GM20000 (cell line): ENCODE results near the gene NOSTRIN.
"Not testable (repeated sequence)": the region's sequence is repeated elsewhere in the genome, so short reads cannot be mapped to it uniquely, and the experiment has no call there.

ENCODE experiments used
- DNase-seq: peaks from one replicate; pipeline ENCODE4 v3.0.0; 2012; ENCODE audit warnings: low spot score
- TF ChIP-seq, protein P1 (sequence below): IDR thresholded peaks from 2 replicates; pipeline ENCODE4 v1.5.1; 2012; ENCODE audit warnings: mild to moderate bottlenecking, control low read depth; ENCODE audit errors: extremely low read depth, missing control alignments

NOSTRIN gene

GRCh38 chr2:168874368-168875054 lies 72.1 kb downstream of the NOSTRIN start:
- DNase-seq = no peak

GRCh38 chr2:168882163-168882562 lies 79.7 kb downstream of the NOSTRIN start:
- DNase-seq = not testable (repeated sequence)

More at GRCh38 chr2:168874368-168875054, 72.1 kb downstream of the NOSTRIN start:
- TF ChIP-seq, protein P1, sequence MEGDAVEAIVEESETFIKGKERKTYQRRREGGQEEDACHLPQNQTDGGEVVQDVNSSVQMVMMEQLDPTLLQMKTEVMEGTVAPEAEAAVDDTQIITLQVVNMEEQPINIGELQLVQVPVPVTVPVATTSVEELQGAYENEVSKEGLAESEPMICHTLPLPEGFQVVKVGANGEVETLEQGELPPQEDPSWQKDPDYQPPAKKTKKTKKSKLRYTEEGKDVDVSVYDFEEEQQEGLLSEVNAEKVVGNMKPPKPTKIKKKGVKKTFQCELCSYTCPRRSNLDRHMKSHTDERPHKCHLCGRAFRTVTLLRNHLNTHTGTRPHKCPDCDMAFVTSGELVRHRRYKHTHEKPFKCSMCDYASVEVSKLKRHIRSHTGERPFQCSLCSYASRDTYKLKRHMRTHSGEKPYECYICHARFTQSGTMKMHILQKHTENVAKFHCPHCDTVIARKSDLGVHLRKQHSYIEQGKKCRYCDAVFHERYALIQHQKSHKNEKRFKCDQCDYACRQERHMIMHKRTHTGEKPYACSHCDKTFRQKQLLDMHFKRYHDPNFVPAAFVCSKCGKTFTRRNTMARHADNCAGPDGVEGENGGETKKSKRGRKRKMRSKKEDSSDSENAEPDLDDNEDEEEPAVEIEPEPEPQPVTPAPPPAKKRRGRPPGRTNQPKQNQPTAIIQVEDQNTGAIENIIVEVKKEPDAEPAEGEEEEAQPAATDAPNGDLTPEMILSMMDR = no peak

DNA sequence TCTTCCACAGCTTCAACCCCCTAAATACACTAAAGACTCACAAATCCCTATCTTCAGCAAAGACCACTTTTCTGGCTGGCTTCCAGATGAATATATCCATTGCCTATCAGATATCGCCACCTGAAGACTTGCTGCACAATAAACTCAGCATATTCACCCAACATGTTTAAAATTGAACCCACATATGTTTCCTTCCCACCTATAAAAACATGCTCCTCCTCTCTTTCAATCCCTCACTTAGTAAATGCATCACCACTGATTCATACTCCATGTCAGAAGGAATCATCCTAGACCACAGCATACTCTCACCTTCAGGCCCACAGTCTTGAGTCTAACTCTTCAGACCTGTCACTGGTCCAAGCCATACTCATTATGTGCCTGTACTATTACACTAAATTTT lies 82.5 kb downstream of the NOSTRIN start:
- TF ChIP-seq, protein P1 = no peak
- DNase-seq = no peak

GRCh38 chr2:168889635-168890005 lies 87.2 kb downstream of the NOSTRIN start:
- DNase-seq = no peak
- TF ChIP-seq, protein P1 = no peak

DNA sequence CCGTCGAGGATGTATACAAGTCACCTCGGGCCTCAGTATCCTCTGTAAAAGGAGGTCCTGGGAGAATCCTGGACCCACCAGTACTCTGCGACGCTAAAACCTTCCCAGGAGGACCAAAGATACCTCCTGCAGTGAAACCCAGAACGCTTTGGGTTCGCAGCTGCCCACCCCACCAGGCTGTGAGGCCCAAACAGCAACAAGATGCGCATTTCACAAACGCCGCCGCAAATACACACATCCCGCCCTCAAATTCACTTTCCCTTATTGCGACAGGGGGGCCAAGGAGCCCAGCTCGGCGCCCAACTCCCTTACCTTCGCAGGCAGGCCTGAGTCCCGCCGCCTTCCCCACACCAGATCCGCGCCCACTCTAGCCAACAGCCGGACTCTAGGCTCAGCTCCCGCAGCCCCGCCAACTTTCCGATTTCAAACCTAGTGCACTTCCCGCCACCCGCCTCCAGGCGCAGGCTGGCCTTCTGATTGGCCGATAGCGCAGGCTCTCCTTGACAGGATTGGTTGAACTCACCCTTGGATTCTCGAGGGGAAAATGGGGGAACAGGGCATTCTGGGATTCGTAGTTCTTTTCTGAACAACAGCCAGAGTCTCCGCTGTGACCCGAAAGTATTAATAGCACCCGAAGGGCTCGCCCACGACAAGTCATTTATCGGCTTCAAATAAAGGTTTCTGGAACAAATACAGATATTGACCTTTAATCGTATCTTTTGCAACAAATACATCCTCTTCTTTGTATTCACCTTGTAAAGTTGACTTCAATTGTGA lies 87.8 kb downstream of the NOSTRIN start, which contains the start of gene SPC25:
SPC25 (minus strand) TSS at position 425 of the 777 bp plus-strand sequence. CDS start 911 bp downstream, outside the sequence.
- TF ChIP-seq, protein P1 = no peak
- DNase-seq = peak; percentile 91

- TF ChIP-seq, protein P1 = no peak
- DNase-seq = no peak
Measured at GRCh38 chr2:168892327-168892726, 89.9 kb downstream of the NOSTRIN start.

DNA sequence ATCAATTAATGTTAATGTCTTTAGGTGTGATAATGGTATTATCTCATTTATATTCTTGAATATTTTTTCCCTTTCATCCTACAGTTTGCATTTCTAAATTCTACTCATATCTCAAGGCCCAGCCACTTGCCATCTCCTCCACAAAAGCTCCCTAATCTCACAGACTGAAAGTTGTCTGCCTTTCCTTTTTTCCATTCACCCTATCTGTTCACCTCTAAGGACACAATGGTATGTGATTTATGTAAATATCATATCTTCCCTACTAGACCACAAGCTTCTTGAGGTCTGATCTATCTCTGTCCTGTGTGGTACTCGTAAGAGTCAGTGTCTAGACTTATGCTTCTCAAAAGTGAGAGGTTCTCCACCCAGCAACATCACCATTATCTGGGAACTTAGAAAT lies 91.7 kb downstream of the NOSTRIN start:
- no peak for DNase-seq

More for the DNA sequence above, 91.7 kb downstream of the NOSTRIN start:
- TF ChIP-seq, protein P1 = no peak
